RWPE2 (cell line): Measurements from ENCODE around the gene NPHP4.

Source experiments
- ATAC-seq: fragments of 200-7000 bp; cut with Tn5 transposase; 3 replicates; pipeline ENCODE4 v1.9.1; 2021; ENCODE audit warnings: low read depth
- DNase-seq: peaks from one replicate; pipeline ENCODE4 v3.0.0-alpha.2; 2020; ENCODE audit warnings: low spot score
- H3K27ac ChIP-seq: fragments of 450-650 bp; 2 replicates; pipeline ENCODE4 v1.5.1; 2017; ENCODE audit warnings: mild to moderate bottlenecking; ENCODE audit not compliant: poor library complexity, severe bottlenecking
- H3K27me3 ChIP-seq: fragments of 250-450 bp; sonication (Bioruptor Pico); 2 replicates; pipeline ENCODE4 v1.5.1; 2021; ENCODE audit warnings: mild to moderate bottlenecking, moderate library complexity; ENCODE audit not compliant: insufficient read depth, poor library complexity, severe bottlenecking
- H3K36me3 ChIP-seq: fragments of 250-450 bp; sonication (Bioruptor Pico); 2 replicates; pipeline ENCODE4 v1.5.1; 2020; ENCODE audit warnings: low read depth, mild to moderate bottlenecking, moderate library complexity
- H3K4me1 ChIP-seq: fragments of 250-450 bp; sonication (Bioruptor Pico); 2 replicates; pipeline ENCODE4 v1.5.1; 2021; ENCODE audit warnings: mild to moderate bottlenecking, moderate library complexity; ENCODE audit not compliant: insufficient read depth, poor library complexity, severe bottlenecking
- H3K4me3 ChIP-seq: fragments of 250-450 bp; sonication (Bioruptor Pico); 2 replicates; pipeline ENCODE4 v1.5.1; 2021; ENCODE audit warnings: mild to moderate bottlenecking, moderate library complexity; ENCODE audit not compliant: severe bottlenecking
- H3K9me3 ChIP-seq: fragments of 250-450 bp; sonication (Bioruptor Pico); 2 replicates; pipeline ENCODE4 v1.5.1; 2021; ENCODE audit warnings: mild to moderate bottlenecking, moderate library complexity; ENCODE audit not compliant: severe bottlenecking
- CTCF ChIP-seq: fragments of 450-650 bp; IDR thresholded peaks from one replicate; pipeline ENCODE4 v1.5.1; 2017; ENCODE audit warnings: mild to moderate bottlenecking, moderate library complexity; ENCODE audit not compliant: poor library complexity, severe bottlenecking

The NPHP4 gene

GRCh38 chr1:5879421-5879820 is 112.8 kb downstream of the NPHP4 start:
- no peak overlapping the region for H3K27ac ChIP-seq
- no peak for ATAC-seq

DNA sequence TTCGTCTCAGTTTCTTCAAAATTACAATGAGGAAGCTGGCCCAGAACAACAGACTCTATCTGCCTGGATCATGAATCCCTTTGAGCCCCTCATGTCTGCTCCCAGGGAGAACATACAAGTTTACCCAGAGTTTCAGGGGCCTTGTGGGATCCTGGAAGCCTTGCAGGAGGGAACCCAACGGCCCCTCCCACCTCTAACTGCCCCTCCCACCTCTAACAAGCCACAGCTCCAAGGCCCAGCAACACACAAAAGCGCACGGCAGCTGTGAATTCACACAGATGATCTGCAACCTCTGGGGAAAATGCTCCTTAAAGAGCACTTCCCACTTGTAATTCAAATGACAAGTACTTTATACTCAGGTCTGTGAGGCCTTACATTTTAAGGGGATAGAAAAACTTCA is 113.3 kb downstream of the NPHP4 start:
- no peak for TF ChIP-seq CTCF
- no peaks in the 10 kb centered on the region for H3K27me3 ChIP-seq
- H3K27ac ChIP-seq: no peak overlapping the region
- no peaks in the 10 kb centered on the region for H3K9me3 ChIP-seq
- no peak overlapping the region for H3K4me3 ChIP-seq
- H3K36me3 ChIP-seq: no peaks in the 10 kb centered on the region
- DNase-seq: no peak
- ATAC-seq: no peak
- H3K4me1 ChIP-seq: no peaks in the 10 kb centered on the region

More at GRCh38 chr1:5879421-5879820, 112.8 kb downstream of the NPHP4 start:
- Histone ChIP-seq H3K4me3 (no peak overlapping the region), H3K36me3 (no peaks in the 10 kb centered on the region), H3K9me3 (no peaks in the 10 kb centered on the region), H3K4me1 (no peaks in the 10 kb centered on the region), H3K27me3 (no peaks in the 10 kb centered on the region)
- TF ChIP-seq CTCF: no peak
- DNase-seq: no peak

GRCh38 chr1:5877683-5878530 is 114.3 kb downstream of the NPHP4 start:
- no peak for ATAC-seq
- H3K4me3 ChIP-seq: no peak overlapping the region
- no peak overlapping the region for H3K27ac ChIP-seq
- H3K4me1 ChIP-seq: no peaks in the 10 kb centered on the region
- no peak for TF ChIP-seq CTCF
- no peaks in the 10 kb centered on the region for H3K27me3 ChIP-seq
- no peak for DNase-seq
- no peaks in the 10 kb centered on the region for H3K36me3 ChIP-seq
- H3K9me3 ChIP-seq: no peaks in the 10 kb centered on the region

DNA sequence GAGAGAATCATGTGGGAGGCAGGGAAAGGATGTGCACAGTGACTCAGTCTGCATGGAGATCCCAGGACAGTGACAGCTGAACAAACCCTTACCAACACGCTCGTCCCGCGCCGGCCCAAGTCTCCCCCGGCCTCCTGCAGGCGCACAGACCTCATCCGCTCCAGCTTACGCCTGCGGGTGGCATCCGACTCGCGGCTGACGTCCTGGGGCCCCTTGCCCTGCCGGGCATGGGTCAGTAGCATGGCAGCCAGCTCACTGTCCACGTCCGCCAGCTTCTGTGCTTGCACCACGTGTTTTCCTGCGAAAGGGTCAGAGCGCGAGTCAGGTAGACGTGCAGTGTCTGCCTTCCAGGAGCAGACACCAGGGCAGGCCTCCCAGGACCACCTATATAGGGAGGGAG is 115.2 kb downstream of the NPHP4 start:
- DNase-seq (no peak), ATAC-seq (no peak)
- Histone ChIP-seq H3K27ac (no peak overlapping the region), H3K4me3 (no peak overlapping the region), H3K9me3 (no peaks in the 10 kb centered on the region), H3K36me3 (no peaks in the 10 kb centered on the region), H3K4me1 (no peaks in the 10 kb centered on the region), H3K27me3 (no peaks in the 10 kb centered on the region)
- no peak for TF ChIP-seq CTCF

GRCh38 chr1:5876094-5876650 is 116.1 kb downstream of the NPHP4 start:
- Histone ChIP-seq H3K4me3 (no peak overlapping the region), H3K36me3 (no peaks in the 10 kb centered on the region), H3K27ac (no peak overlapping the region), H3K27me3 (no peaks in the 10 kb centered on the region), H3K4me1 (no peaks in the 10 kb centered on the region), H3K9me3 (no peaks in the 10 kb centered on the region)
- ATAC-seq (no peak), DNase-seq (no peak)
- TF ChIP-seq CTCF: no peak
